ENCODE results near the gene EPHA6. TPM values are rescaled to one million over a fixed set of nuclear protein-coding genes. Genes with fewer than 3 reads are reported as not detected.

EPHA6 gene
- total and polyA plus RNA-seq, 7 donors = 0.04 TPM; not detected in 6

- intact Hi-C loops (cut with DNase I) = no loop called here
- Histone ChIP-seq H3K27me3 (ENCODE audit: insufficient read depth in 3 of 3, low read length in 2 of 3) (no peaks in the 10 kb centered on the region), H3K4me3 (no peak overlapping the region), H3K27ac (no peak overlapping the region), H3K9me3 (no peaks in the 10 kb centered on the region), H3K36me3 (ENCODE audit: insufficient read depth in 1 of 2, low read depth in 1 of 2) (no peaks in the 10 kb centered on the region), H3K4me1 (no peaks in the 10 kb centered on the region)
- no peak for DNase-seq
- WGBS, 3 donors = 25 to 28% (median 26%) methylated on average over 1 of the region's 1 CpG
- no peak for TF ChIP-seq CTCF (IDR thresholded peaks at IDR 0.05)
- no peak for ATAC-seq
Observed at GRCh38 chr3:97389936-97390335, 575.5 kb downstream of the EPHA6 start.

- Histone ChIP-seq H3K9me3 (no peaks in the 10 kb centered on the region), H3K4me3 (no peak overlapping the region), H3K4me1 (no peaks in the 10 kb centered on the region), H3K27me3 (ENCODE audit: insufficient read depth in 3 of 3, low read length in 2 of 3) (no peaks in the 10 kb centered on the region), H3K36me3 (ENCODE audit: insufficient read depth in 1 of 2, low read depth in 1 of 2) (no peaks in the 10 kb centered on the region), H3K27ac (no peak overlapping the region)
- ATAC-seq = no peak
- intact Hi-C loops (cut with DNase I) = no loop called here
- WGBS, 3 donors = 73 to 86% (median 80%) methylated on average over 3 of the region's 3 CpGs
- DNase-seq = no peak
- no peak for TF ChIP-seq CTCF (IDR thresholded peaks at IDR 0.05)
Observed at GRCh38 chr3:97391167-97391566, 576.8 kb downstream of the EPHA6 start.

GRCh38 chr3:97409612-97410011 lies 595.2 kb downstream of the EPHA6 start:
- no peak overlapping the region for H3K27ac ChIP-seq
- H3K9me3 ChIP-seq = no peaks in the 10 kb centered on the region
- no peaks in the 10 kb centered on the region for H3K36me3 ChIP-seq (ENCODE audit: insufficient read depth in 1 of 2, low read depth in 1 of 2)
- DNase-seq (no peak), ATAC-seq (no peak)
- no peaks in the 10 kb centered on the region for H3K4me1 ChIP-seq
- TF ChIP-seq CTCF (IDR thresholded peaks at IDR 0.05) = no peak
- no peaks in the 10 kb centered on the region for H3K27me3 ChIP-seq (ENCODE audit: insufficient read depth in 3 of 3, low read length in 2 of 3)
- H3K4me3 ChIP-seq = no peak overlapping the region
- intact Hi-C loops (cut with DNase I) = no loop called here

GRCh38 chr3:97421565-97421964 lies 607.2 kb downstream of the EPHA6 start:
- no peak for TF ChIP-seq CTCF (IDR thresholded peaks at IDR 0.05)

GRCh38 chr3:97425002-97425401 lies 610.6 kb downstream of the EPHA6 start:
- no peak for DNase-seq
- 91 to 95% (median 92%) methylated on average over 6 of the region's 6 CpGs for WGBS, 3 donors

More at GRCh38 chr3:97421565-97421964, 607.2 kb downstream of the EPHA6 start:
- Histone ChIP-seq H3K36me3 (ENCODE audit: insufficient read depth in 1 of 2, low read depth in 1 of 2) (no peaks in the 10 kb centered on the region), H3K4me1 (no peaks in the 10 kb centered on the region), H3K27me3 (ENCODE audit: insufficient read depth in 3 of 3, low read length in 2 of 3) (no peaks in the 10 kb centered on the region), H3K9me3 (peaks cover 4% of the 10 kb centered on the region), H3K27ac (no peak overlapping the region), H3K4me3 (no peak overlapping the region)
- DNase-seq (no peak), ATAC-seq (no peak)
- intact Hi-C loops (cut with DNase I) = no loop called here

More at GRCh38 chr3:97425002-97425401, 610.6 kb downstream of the EPHA6 start:
- ATAC-seq = no peak
- Histone ChIP-seq H3K27ac (no peak overlapping the region), H3K4me1 (no peaks in the 10 kb centered on the region), H3K9me3 (peaks cover 4% of the 10 kb centered on the region), H3K36me3 (ENCODE audit: insufficient read depth in 1 of 2, low read depth in 1 of 2) (no peaks in the 10 kb centered on the region), H3K27me3 (ENCODE audit: insufficient read depth in 3 of 3, low read length in 2 of 3) (no peaks in the 10 kb centered on the region), H3K4me3 (no peak overlapping the region)
- intact Hi-C loops (cut with DNase I) = no loop called here
- TF ChIP-seq CTCF (IDR thresholded peaks at IDR 0.05) = no peak
